ENCODE data around the gene SCD5. TPM values are rescaled to one million over a fixed set of nuclear protein-coding genes. Genes with fewer than 3 reads are reported as not detected.

The SCD5 gene
- total and polyA plus RNA-seq, 9 of the 15 experiments (the other 6 are each of a cell fraction or from before 2014, with no cell fraction given), result 0.01 to 0.20 (median 0.03) TPM; not detected in 5

GRCh38 chr4:82604522-82604921 is 194.1 kb downstream of the SCD5 start:
- POLR2A ChIA-PET, result no interaction called here
- FAIRE-seq, result no peak
- TF ChIP-seq MBD1 (CRISPR knock-in tag; IDR thresholded peaks at IDR 0.05) (no peak), SMARCA5 (IDR thresholded peaks at IDR 0.05) (no peak), KLF16 (IDR thresholded peaks at IDR 0.05) (no peak), IRF9 (tag; IDR thresholded peaks at IDR 0.05) (no peak), HSF4 (CRISPR knock-in tag; IDR thresholded peaks at IDR 0.05; ENCODE audit: borderline replicate concordance) (no peak), TFAM (CRISPR knock-in tag; conservative IDR thresholded peaks at IDR 0.05) (no peak), PHB2 (IDR thresholded peaks at IDR 0.05; ENCODE audit: low read depth) (no peak), RUNX1 (IDR thresholded peaks at IDR 0.05; ENCODE audit: low read depth) (no peak), SIN3A (IDR thresholded peaks at IDR 0.05; ENCODE audit: borderline replicate concordance in 2 of 2, control insufficient read depth in 1 of 2, low read depth in 2 of 2, low read length in 2 of 2) (no peak), RAD21 (CRISPR knock-in tag; conservative IDR thresholded peaks at IDR 0.05 in 1 of 2, IDR thresholded peaks at IDR 0.05 in 1 of 2) (no peak), ZBED1 (IDR thresholded peaks at IDR 0.05) (no peak), GTF2F1 (IDR thresholded peaks at IDR 0.05; ENCODE audit: low read depth, low read length) (no peak), CBFA2T2 (conservative IDR thresholded peaks at IDR 0.05) (no peak), EWSR1 (IDR thresholded peaks at IDR 0.05; ENCODE audit: borderline replicate concordance, low read depth, partially characterized antibody) (no peak), ARID4B (CRISPR knock-in tag; IDR thresholded peaks at IDR 0.05) (no peak), DMBX1 (CRISPR knock-in tag; IDR thresholded peaks at IDR 0.05; ENCODE audit: borderline replicate concordance) (no peak), SREBF2 (CRISPR knock-in tag; IDR thresholded peaks at IDR 0.05) (no peak)

More at GRCh38 chr4:82604522-82604921, 194.1 kb downstream of the SCD5 start:
- Histone ChIP-seq H3K4me3 (no peak overlapping the region), H3K9ac (ENCODE audit: insufficient read depth in 1 of 2, low read depth in 2 of 2, low read length in 2 of 2) (no peak overlapping the region), H3K27me3 (ENCODE audit: control insufficient read depth in 2 of 2, insufficient read depth in 2 of 2, low read length in 2 of 2) (peaks cover 16 to 21% of the 10 kb centered on the region in 2 experiments; a peak in 4 of 5 replicates), H3K4me1 (replicated peaks in 1 of 2; ENCODE audit: control insufficient read depth in 2 of 2, insufficient read depth in 2 of 2, low read length in 2 of 2) (no peaks in the 10 kb centered on the region), H2AFZ (ENCODE audit: low read depth, low read length) (no peak overlapping the region), H3K79me2 (ENCODE audit: control insufficient read depth, insufficient read depth, low read length) (no peaks in the 10 kb centered on the region), H3K36me3 (ENCODE audit: control insufficient read depth, insufficient read depth, low read length) (no peaks in the 10 kb centered on the region), H3K27ac (ENCODE audit: extremely low read depth, low read depth, low read length) (no peak overlapping the region), H3K9me1 (ENCODE audit: control insufficient read depth, insufficient read depth, low read length) (no peaks in the 10 kb centered on the region), H3K9me3 (replicated peaks; ENCODE audit: control insufficient read depth, insufficient read depth, low read depth, low read length) (no peaks in the 10 kb centered on the region), H4K20me1 (replicated peaks; ENCODE audit: control insufficient read depth, insufficient read depth, low read length) (no peaks in the 10 kb centered on the region), H3K4me2 (ENCODE audit: insufficient read depth, low read length) (no peak overlapping the region)
- intact Hi-C loops (cut with micrococcal nuclease) (loop anchor here (5.0 kb wide), 1 partner anchor 142 kb away; no protein-coding TSS in a partner anchor), in situ Hi-C loops (cut with MboI) (no loop called here)
- WGBS (ENCODE audit: insufficient coverage, low coverage, missing lambda C conversion rate), result 0% methylated on average over 1 of the region's 1 CpG
- DNase-seq (ENCODE audit: extremely low read depth in 1 of 4, low spot score in 3 of 4), result no peak
- no TSS peak for BruUV-seq (replicated peaks)
- CTCF ChIA-PET (ENCODE audit: low intra/inter-chr PET ratio), result no interaction called here
- no peak for ATAC-seq
